Chondrocyte (in vitro differentiated cells): ENCODE data around the gene NR6A1. TPM values are rescaled to one million over a fixed set of nuclear protein-coding genes. Genes with fewer than 3 reads are reported as not detected.
"Not testable (repeated sequence)": the region's sequence is repeated elsewhere in the genome, so short reads cannot be mapped to it uniquely, and the experiment has no call there.

Experiments used
- DNase-seq: peaks from one replicate; pipeline ENCODE4 v3.0.0; 2021; ENCODE audit warnings: mixed read lengths, low spot score
- H3K27ac Mint-ChIP-seq: one replicate; pipeline ENCODE4 v1.8.0; 2021; ENCODE audit warnings: mild to moderate bottlenecking, moderate library complexity, mixed read lengths; ENCODE audit not compliant: unreplicated experiment
- H3K27me3 Mint-ChIP-seq: 2 replicates; pipeline ENCODE4 v1.8.0; 2021; ENCODE audit warnings: low read depth, mixed read lengths
- H3K36me3 Mint-ChIP-seq: 2 replicates; pipeline ENCODE4 v1.8.0; 2021; ENCODE audit warnings: low read depth, mixed read lengths
- H3K4me1 Mint-ChIP-seq: 2 replicates; pipeline ENCODE4 v1.8.0; 2021; ENCODE audit warnings: low read depth, mild to moderate bottlenecking, mixed read lengths
- H3K4me3 Mint-ChIP-seq: one replicate; pipeline ENCODE4 v1.8.0; 2021; ENCODE audit warnings: mild to moderate bottlenecking, moderate library complexity, mixed read lengths; ENCODE audit not compliant: unreplicated experiment
- H3K9me3 Mint-ChIP-seq: 2 replicates; pipeline ENCODE4 v1.8.0; 2021; ENCODE audit warnings: low read depth, mixed read lengths
- total RNA-seq: library from RNA; stranded (reverse); gene quantifications from 3 replicates; pipeline ENCODE4 v1.2.1, GENCODE V29; 2021
- TF ChIP-seq, protein P1 (sequence below): fragments of 200-600 bp; sonication (generic); IDR thresholded peaks from 2 replicates; pipeline ENCODE4 v1.5.0; 2021; ENCODE audit warnings: antibody characterized with exemption, mild to moderate bottlenecking, moderate library complexity

NR6A1 gene
- total RNA-seq, 1 donor from 2014 or later = 0.77 TPM

DNA sequence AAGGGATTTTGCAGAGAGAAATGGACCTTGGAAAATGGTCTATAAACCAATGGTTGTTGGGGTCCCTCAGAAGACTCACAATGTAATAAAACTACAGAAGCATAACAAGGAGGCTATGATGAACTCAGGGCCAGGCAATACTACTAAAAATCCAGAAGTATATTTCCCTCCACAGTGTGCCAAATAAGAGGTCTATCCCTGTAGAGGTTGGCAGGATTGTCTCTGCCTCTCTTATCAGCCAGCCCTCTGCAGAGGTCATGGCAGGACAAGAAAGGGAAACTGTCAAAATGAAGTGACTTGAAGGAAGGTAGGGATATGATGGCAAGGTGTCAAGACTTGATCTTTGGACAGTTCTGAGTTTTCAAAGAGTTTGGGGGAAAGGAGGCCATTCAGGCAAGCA, 148.2 kb downstream of the NR6A1 start:
- Mint-ChIP-seq H3K9me3 (no peaks in the 10 kb centered on the region), H3K27ac (no peak overlapping the region), H3K27me3 (no peaks in the 10 kb centered on the region), H3K4me1 (peaks cover 40% of the 10 kb centered on the region), H3K4me3 (no peak overlapping the region), H3K36me3 (no peaks in the 10 kb centered on the region)
- TF ChIP-seq, protein P1, sequence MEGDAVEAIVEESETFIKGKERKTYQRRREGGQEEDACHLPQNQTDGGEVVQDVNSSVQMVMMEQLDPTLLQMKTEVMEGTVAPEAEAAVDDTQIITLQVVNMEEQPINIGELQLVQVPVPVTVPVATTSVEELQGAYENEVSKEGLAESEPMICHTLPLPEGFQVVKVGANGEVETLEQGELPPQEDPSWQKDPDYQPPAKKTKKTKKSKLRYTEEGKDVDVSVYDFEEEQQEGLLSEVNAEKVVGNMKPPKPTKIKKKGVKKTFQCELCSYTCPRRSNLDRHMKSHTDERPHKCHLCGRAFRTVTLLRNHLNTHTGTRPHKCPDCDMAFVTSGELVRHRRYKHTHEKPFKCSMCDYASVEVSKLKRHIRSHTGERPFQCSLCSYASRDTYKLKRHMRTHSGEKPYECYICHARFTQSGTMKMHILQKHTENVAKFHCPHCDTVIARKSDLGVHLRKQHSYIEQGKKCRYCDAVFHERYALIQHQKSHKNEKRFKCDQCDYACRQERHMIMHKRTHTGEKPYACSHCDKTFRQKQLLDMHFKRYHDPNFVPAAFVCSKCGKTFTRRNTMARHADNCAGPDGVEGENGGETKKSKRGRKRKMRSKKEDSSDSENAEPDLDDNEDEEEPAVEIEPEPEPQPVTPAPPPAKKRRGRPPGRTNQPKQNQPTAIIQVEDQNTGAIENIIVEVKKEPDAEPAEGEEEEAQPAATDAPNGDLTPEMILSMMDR = no peak
- DNase-seq = no peak

DNA sequence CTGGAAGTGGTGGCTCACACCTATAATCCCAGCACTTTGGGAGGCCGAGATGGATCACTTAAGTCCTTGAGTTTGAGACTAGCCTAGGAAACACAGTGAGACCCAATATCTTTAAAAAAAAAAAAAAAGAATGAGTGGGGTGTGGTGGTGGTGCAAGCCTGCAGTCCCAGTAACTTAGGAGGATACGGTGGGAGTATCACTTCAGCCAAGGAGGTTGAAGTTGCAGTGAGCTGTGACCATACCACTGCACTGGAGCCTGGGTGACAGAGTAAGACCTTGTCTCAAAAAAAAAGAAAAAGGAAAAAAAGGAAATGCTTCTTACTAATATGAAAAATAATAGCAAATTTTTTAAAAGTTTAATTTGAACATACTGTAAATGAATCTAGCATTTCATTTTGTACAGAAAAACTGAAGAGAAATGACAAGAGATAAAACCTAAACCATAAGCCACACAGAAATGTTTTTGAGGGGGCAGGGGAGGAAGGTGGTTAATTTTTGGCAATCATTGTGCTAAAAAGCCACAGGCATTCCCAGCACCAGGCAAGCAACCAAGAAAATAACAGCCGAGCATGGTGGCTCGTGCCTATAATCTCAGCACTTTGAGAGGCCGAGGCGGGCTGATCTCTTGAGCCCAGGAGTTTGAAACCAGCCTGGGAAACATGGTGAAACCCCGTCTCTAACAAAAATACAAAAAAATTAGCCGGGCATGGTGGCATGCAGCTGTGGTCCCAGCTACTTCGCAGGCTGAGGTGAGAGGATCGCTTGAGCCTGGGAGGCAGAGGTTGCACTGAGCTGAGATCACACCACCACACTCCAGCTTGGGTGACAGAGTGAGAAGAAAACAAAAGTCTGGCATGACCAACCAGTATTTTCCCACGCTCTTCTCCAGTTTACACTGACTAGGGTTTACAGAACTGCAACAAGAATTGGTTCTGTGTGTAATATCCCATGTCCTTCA, 149.5 kb downstream of the NR6A1 start:
- Mint-ChIP-seq H3K36me3 (no peaks in the 10 kb centered on the region), H3K4me1 (peaks cover 44% of the 10 kb centered on the region), H3K4me3 (no peak overlapping the region), H3K27me3 (no peaks in the 10 kb centered on the region), H3K9me3 (no peaks in the 10 kb centered on the region), H3K27ac (peak overlapping the region; percentile 57)
- DNase-seq = no peak
- TF ChIP-seq, protein P1 = no peak

DNA sequence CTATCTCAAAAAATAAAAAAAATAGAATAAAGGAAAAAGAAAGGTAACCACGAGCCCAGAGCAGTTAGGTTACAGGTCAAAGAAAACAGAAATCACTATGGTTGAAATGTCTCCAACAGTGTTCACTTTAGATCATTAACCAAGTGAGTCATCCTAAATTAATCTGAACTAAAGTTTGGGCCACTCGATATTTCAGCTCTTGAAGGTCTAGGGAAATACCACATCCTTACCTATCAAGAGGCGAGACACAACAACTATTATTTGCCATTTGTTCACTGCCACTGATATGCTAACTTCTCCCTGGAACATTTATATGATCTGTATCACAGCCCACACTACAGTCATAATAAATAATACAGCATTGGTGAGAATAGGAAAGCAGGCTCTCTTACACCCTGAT, 152.6 kb downstream of the NR6A1 start:
- no peaks in the 10 kb centered on the region for H3K27me3 Mint-ChIP-seq
- H3K36me3 Mint-ChIP-seq = no peaks in the 10 kb centered on the region
- H3K4me3 Mint-ChIP-seq = no peak overlapping the region
- no peak for DNase-seq
- TF ChIP-seq, protein P1 = no peak
- no peak overlapping the region for H3K27ac Mint-ChIP-seq
- H3K4me1 Mint-ChIP-seq = peaks cover 28% of the 10 kb centered on the region
- no peaks in the 10 kb centered on the region for H3K9me3 Mint-ChIP-seq

DNA sequence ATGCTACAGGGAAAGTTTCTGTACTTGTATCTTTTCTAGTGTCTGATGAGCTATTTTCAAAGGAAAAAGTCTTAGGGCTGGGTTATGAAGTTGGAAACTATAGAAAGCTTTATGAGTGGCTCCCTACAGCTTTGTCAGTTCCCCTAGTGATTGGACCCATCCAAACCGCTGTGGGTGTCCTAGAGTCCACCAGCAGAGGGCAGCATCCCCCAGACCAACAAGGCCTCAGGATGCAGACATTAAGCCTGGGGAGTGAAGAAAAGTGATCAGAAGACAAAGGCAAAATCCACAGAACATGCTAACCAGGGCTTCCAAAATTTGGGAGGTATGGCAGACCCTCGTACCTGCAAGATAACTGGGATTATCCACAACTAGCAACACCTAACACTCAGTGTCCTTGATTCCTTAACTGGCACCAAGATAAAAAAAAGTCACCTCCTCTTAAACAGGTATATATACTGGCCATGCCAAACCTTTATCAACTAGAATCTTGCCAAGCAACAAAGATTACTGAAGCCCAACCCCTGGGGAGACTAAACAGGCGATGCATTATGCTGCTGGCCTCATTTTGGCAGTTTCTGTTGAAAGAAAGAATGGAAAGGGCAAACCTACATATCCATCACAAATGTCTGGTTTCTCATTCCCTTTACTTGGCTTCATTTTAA, 153.5 kb downstream of the NR6A1 start:
- Mint-ChIP-seq H3K27me3 (peaks cover 2% of the 10 kb centered on the region), H3K9me3 (no peaks in the 10 kb centered on the region), H3K36me3 (no peaks in the 10 kb centered on the region), H3K27ac (no peak overlapping the region), H3K4me1 (peaks cover 24% of the 10 kb centered on the region), H3K4me3 (no peak overlapping the region)
- TF ChIP-seq, protein P1 = peak; percentile 96
- no peak for DNase-seq

DNA sequence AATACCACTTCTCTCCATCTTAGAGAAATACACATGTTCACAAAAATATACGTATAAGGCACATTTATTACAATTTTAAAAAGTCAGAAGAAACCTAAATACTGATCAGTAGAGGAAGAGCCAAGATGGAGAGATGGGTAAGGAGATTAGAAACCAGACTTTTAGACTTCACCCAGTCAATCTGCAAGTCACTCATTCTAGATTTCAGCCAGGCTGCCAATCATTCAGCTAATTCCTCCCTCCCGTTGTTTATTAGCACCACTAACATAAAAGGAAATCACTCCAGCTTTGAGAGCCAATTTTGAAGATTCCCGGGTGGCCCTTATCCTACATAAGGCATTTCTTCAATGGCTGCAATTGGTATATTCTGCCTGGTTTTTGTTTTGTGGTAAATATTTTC, 154.2 kb downstream of the NR6A1 start:
- H3K9me3 Mint-ChIP-seq = no peaks in the 10 kb centered on the region
- no peak overlapping the region for H3K4me3 Mint-ChIP-seq
- H3K36me3 Mint-ChIP-seq = no peaks in the 10 kb centered on the region
- peaks cover 18% of the 10 kb centered on the region for H3K4me1 Mint-ChIP-seq
- no peak for DNase-seq
- TF ChIP-seq, protein P1 = no peak
- peaks cover 2% of the 10 kb centered on the region for H3K27me3 Mint-ChIP-seq
- H3K27ac Mint-ChIP-seq = no peak overlapping the region

DNA sequence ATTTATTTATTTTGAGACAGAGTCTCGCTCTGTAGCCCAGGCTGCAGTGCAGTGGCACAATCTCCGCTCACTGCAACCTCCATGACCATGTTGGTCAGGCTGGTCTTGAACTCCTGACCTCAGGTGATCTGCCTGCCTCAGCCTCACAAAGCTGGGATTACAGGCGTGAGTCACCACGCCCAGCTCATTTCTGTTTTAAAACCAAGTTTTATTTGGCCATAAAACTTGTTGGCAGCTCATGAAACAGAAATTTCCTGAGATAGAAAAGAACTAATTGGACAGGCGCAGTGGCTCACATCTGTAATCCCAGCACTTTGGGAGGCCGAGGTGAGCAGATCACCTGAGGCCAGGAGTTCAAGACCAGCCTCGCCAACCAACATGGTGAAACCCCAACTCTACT, 155.3 kb downstream of the NR6A1 start:
- not testable (repeated sequence) for H3K27me3 Mint-ChIP-seq, DNase-seq, H3K36me3 Mint-ChIP-seq, H3K9me3 Mint-ChIP-seq, H3K27ac Mint-ChIP-seq, H3K4me1 Mint-ChIP-seq, H3K4me3 Mint-ChIP-seq
